Measurements from ENCODE around the gene C5orf15.

Gene C5orf15

GRCh38 chr5:133907075-133907474 is 61.4 kb downstream of the C5orf15 start:
- TF ChIP-seq CTCF (IDR thresholded peaks at IDR 0.05; ENCODE audit: extremely low read depth, missing control alignments), result no peak
- no peak for DNase-seq (ENCODE audit: low spot score)

- no peak for TF ChIP-seq CTCF (IDR thresholded peaks at IDR 0.05; ENCODE audit: extremely low read depth, missing control alignments)
- DNase-seq (ENCODE audit: low spot score), result no peak
Measured at GRCh38 chr5:133906303-133906702, 62.1 kb downstream of the C5orf15 start.

Measured in GM20000 (cell line).